Measurements from ENCODE around the gene AP3D1. TPM values are rescaled to one million over a fixed set of nuclear protein-coding genes. Genes with fewer than 3 reads are reported as not detected.

The AP3D1 gene
- total RNA-seq, 1 experiment from 2014 or later = 103 TPM

- ChIA-PET POLR2A (ENCODE audit: unreplicated experiment) (interaction anchor here (0.5 kb wide), 1 partner anchor 85 kb away, joined by 3 read pairs; the partner anchor contains the start of gene PLEKHJ1), CTCF (interaction anchor here (0.7 kb wide), 1 partner anchor 253 kb away, joined by 3 read pairs; no protein-coding TSS in a partner anchor)
- no peaks in the 10 kb centered on the region for H3K36me3 ChIP-seq (ENCODE audit: low read depth, low read length)
- H3K4me1 ChIP-seq (ENCODE audit: insufficient read depth, low read length) = peaks cover 13% of the 10 kb centered on the region
- H3K9me2 ChIP-seq (replicated peaks; ENCODE audit: low read length) = no peaks in the 10 kb centered on the region
- no peaks in the 10 kb centered on the region for H3F3A ChIP-seq (ENCODE audit: low read length, unreplicated experiment)
- no peak for TF ChIP-seq EZH2 (IDR thresholded peaks at IDR 0.05; ENCODE audit: low read length, unreplicated experiment)
- no peak for TF ChIP-seq CTCF (conservative IDR thresholded peaks at IDR 0.05; ENCODE audit: low read depth, low read length)
- BruUV-seq (replicated peaks) = no TSS peak
- intact Hi-C loops (cut with micrococcal nuclease) = loop anchor here (5.0 kb wide), 1 partner anchor 54 kb away; the partner anchor contains the start of genes IZUMO4 and MOB3A
- H3K27ac ChIP-seq (ENCODE audit: low read length) = peak overlapping the region; percentile 56
- 0 out of 2 replicates have a peak, but pooled peaks cover 4% of the 10 kb centered on the region for H4K20me1 ChIP-seq (ENCODE audit: low read length)
- peak overlapping the region; percentile 100 for H3K9ac ChIP-seq (ENCODE audit: low read length)
- no peaks in the 10 kb centered on the region for H3K9me3 ChIP-seq (ENCODE audit: low read length)
- no peak overlapping the region for H2AFZ ChIP-seq (ENCODE audit: low read length)
- no peaks in the 10 kb centered on the region for H3K27me3 ChIP-seq (ENCODE audit: low read length)
- peak overlapping the region; percentile 98 for H3K4me3 ChIP-seq (ENCODE audit: low read length)
- ATAC-seq (no peak), DNase-seq (no peak)
- H3K79me2 ChIP-seq (ENCODE audit: low read length) = peaks cover 53% of the 10 kb centered on the region
- peak overlapping the region; percentile 87 for H3K4me2 ChIP-seq (ENCODE audit: low read length)
Observed at GRCh38 chr19:2150794-2151338, 500 bp downstream of the AP3D1 start.

- Histone ChIP-seq H3K9me3 (ENCODE audit: low read length) (no peaks in the 10 kb centered on the region), H3K4me2 (ENCODE audit: low read length) (peak overlapping the region; percentile 87), H2AFZ (ENCODE audit: low read length) (no peak overlapping the region), H3K27me3 (ENCODE audit: low read length) (no peaks in the 10 kb centered on the region), H3K4me1 (ENCODE audit: insufficient read depth, low read length) (peaks cover 13% of the 10 kb centered on the region), H3F3A (ENCODE audit: low read length, unreplicated experiment) (no peaks in the 10 kb centered on the region), H3K79me2 (ENCODE audit: low read length) (peaks cover 60% of the 10 kb centered on the region), H3K4me3 (ENCODE audit: low read length) (peak overlapping the region; percentile 98), H3K9ac (ENCODE audit: low read length) (peak overlapping the region; percentile 100), H3K9me2 (replicated peaks; ENCODE audit: low read length) (no peaks in the 10 kb centered on the region), H4K20me1 (ENCODE audit: low read length) (0 out of 2 replicates have a peak, but pooled peaks cover 4% of the 10 kb centered on the region), H3K36me3 (ENCODE audit: low read depth, low read length) (no peaks in the 10 kb centered on the region), H3K27ac (ENCODE audit: low read length) (peak overlapping the region; percentile 56)
- peak; percentile 11 for DNase-seq
- POLR2A ChIA-PET (ENCODE audit: unreplicated experiment) = interaction anchor here (0.5 kb wide), 1 partner anchor 86 kb away, joined by 3 read pairs; the partner anchor contains the start of gene PLEKHJ1
- no peak for TF ChIP-seq CTCF (conservative IDR thresholded peaks at IDR 0.05; ENCODE audit: low read depth, low read length)
- TF ChIP-seq EZH2phosphoT487 (IDR thresholded peaks at IDR 0.05; ENCODE audit: borderline replicate concordance, low read length) = no peak
- no peak for TF ChIP-seq EZH2 (IDR thresholded peaks at IDR 0.05; ENCODE audit: low read length, unreplicated experiment)
- CTCF ChIA-PET = no interaction called here
- no peak for ATAC-seq
- intact Hi-C loops (cut with micrococcal nuclease) = loop anchor here (5.0 kb wide), 1 partner anchor 53 kb away; the partner anchor contains the start of genes IZUMO4 and MOB3A
- BruUV-seq (replicated peaks) = TSS peak; percentile 31
Observed at GRCh38 chr19:2149980-2150793, 1.2 kb downstream of the AP3D1 start.

Measured in PC-3 (cell line).